WERI-Rb-1 (cell line): ENCODE results near the gene GLB1L2.

ENCODE experiments used
- DNase-seq: peaks from one replicate; pipeline ENCODE4 v3.0.0-alpha.2; 2020
- H3K27ac ChIP-seq: fragments of 250-450 bp; sonication (Bioruptor Pico); 2 replicates; pipeline ENCODE4 v1.5.1; 2020; ENCODE audit warnings: mild to moderate bottlenecking, moderate library complexity
- H3K27me3 ChIP-seq: fragments of 250-450 bp; sonication (Bioruptor Pico); 2 replicates; pipeline ENCODE4 v1.5.1; 2021; ENCODE audit warnings: mild to moderate bottlenecking, low read depth, moderate library complexity; ENCODE audit not compliant: insufficient read depth, severe bottlenecking
- H3K36me3 ChIP-seq: fragments of 250-450 bp; sonication (Bioruptor Pico); 2 replicates; pipeline ENCODE4 v1.5.1; 2020; ENCODE audit warnings: mild to moderate bottlenecking, moderate library complexity
- H3K4me3 ChIP-seq: 2 replicates; pipeline ENCODE4 v1.5.1; 2011; ENCODE audit warnings: low read depth, mild to moderate bottlenecking, control low read depth, low read length
- H3K9me3 ChIP-seq: fragments of 250-450 bp; sonication (Bioruptor Pico); 2 replicates; pipeline ENCODE4 v1.5.1; 2021; ENCODE audit warnings: mild to moderate bottlenecking, moderate library complexity; ENCODE audit not compliant: severe bottlenecking
- TF ChIP-seq, protein P1 (sequence below): IDR thresholded peaks from 2 replicates; pipeline ENCODE4 v1.5.1; 2011; ENCODE audit warnings: low read depth, mild to moderate bottlenecking, control low read depth, inconsistent platforms, low read length

The GLB1L2 gene

DNA sequence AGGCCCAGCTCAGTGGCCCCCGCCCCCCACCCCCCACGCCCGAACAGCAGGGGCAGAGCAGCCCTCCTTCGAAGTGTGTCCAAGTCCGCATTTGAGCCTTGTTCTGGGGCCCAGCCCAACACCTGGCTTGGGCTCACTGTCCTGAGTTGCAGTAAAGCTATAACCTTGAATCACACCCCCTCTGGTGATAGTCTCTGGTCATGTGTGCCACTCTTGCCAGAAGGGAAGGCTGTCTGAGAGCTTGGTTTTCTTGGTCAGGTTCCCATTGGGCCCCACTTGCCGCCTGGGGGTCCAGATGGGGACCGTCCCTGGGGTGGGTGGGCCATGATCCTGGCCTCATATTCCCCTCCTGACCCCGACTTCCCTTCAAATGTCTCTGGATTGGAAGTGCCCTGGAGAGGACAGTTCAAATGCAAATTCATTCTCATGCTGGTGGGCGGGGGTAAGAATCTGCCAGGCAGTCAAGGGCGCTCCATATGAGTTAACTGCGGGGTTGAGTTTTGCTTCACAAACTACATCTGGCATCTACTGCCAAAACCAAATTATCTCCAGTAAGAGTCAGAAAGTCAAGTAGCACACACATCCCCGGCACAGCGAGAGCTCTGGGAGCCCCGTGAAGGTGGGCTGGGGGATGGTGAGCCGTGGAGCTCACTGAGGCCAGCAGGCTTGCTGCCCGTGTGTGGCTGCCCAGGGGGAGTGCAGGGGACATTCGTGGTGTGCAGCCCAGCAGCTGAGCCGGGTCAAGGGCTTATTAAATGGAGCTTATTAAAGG, 44.5 kb downstream of the GLB1L2 start:
- H3K36me3 ChIP-seq = peaks cover 19% of the 10 kb centered on the region
- TF ChIP-seq, protein P1, sequence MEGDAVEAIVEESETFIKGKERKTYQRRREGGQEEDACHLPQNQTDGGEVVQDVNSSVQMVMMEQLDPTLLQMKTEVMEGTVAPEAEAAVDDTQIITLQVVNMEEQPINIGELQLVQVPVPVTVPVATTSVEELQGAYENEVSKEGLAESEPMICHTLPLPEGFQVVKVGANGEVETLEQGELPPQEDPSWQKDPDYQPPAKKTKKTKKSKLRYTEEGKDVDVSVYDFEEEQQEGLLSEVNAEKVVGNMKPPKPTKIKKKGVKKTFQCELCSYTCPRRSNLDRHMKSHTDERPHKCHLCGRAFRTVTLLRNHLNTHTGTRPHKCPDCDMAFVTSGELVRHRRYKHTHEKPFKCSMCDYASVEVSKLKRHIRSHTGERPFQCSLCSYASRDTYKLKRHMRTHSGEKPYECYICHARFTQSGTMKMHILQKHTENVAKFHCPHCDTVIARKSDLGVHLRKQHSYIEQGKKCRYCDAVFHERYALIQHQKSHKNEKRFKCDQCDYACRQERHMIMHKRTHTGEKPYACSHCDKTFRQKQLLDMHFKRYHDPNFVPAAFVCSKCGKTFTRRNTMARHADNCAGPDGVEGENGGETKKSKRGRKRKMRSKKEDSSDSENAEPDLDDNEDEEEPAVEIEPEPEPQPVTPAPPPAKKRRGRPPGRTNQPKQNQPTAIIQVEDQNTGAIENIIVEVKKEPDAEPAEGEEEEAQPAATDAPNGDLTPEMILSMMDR = no peak
- no peak overlapping the region for H3K27ac ChIP-seq
- no peaks in the 10 kb centered on the region for H3K9me3 ChIP-seq
- DNase-seq = no peak
- H3K27me3 ChIP-seq = no peaks in the 10 kb centered on the region
- H3K4me3 ChIP-seq = no peak overlapping the region

DNA sequence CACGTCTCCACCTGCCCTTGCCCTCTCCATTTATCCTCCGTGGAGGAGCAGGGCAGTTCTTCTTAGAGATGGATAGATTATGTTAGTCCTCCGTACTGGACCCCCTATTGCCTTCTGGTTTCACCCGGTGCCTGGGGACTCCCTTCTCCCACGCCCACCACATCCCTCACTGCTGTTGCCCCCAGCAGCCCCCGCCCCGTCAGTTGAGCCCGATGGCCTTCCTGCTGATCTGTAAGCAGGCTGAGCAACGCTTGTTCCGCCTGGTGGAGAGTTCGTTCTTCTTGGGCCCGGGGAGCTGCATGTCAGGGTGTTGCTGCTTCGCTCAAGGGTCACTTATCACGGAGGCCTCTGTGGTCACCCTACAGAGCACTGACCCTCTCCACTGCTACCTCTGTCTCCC, 46.1 kb downstream of the GLB1L2 start:
- H3K9me3 ChIP-seq = no peaks in the 10 kb centered on the region
- TF ChIP-seq, protein P1 = no peak
- no peak overlapping the region for H3K27ac ChIP-seq
- no peak for DNase-seq
- no peak overlapping the region for H3K4me3 ChIP-seq
- H3K36me3 ChIP-seq = peaks cover 6% of the 10 kb centered on the region; the same call in 1 of the 2 replicates
- no peaks in the 10 kb centered on the region for H3K27me3 ChIP-seq

DNA sequence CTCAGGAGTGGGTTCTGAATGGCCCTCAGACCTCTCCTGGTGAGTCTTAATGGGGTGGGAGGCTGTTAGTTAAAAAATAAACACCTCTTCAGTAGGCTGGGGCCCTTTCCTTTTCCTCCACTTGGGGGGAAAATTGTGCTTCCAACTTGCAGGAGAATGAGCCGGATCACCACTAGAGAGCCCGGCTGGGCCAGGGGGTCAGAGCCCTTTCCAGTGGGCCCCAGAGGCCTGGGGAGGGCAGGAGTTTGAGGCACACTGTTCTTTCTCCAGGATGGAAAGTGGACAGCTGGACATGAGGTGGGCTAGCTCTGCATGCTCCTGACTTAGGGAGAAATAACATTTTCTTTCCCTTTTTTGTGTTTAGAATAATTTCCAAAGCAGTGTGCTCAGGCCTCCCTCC, 47.5 kb downstream of the GLB1L2 start:
- no peak for DNase-seq
- TF ChIP-seq, protein P1 = no peak
- H3K9me3 ChIP-seq = no peaks in the 10 kb centered on the region
- no peak overlapping the region for H3K4me3 ChIP-seq
- H3K36me3 ChIP-seq = peaks cover 4% of the 10 kb centered on the region; the same call in 1 of the 2 replicates
- no peak overlapping the region for H3K27ac ChIP-seq
- no peaks in the 10 kb centered on the region for H3K27me3 ChIP-seq

DNA sequence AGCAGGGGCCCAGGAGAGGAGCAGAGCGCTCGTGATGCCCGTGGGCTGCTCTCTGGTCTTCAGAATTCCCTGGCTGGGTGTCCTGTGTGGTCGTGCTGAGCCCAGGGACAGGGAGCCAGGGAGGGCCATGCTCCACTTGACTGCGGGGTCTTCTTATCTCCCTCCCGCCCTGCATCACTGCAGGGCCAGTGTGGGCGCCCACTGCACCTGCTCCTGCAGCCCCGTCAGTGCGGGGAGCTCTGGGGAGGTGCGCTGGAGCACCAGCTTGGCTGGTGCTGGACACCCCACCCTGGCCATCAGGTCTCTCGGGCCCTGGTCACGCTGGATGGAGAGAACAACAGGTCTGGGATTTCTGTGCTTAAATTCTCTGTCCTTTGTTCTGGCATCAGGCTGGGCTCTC, 48.4 kb downstream of the GLB1L2 start:
- no peaks in the 10 kb centered on the region for H3K27me3 ChIP-seq
- no peaks in the 10 kb centered on the region for H3K9me3 ChIP-seq
- H3K36me3 ChIP-seq = peaks cover 2% of the 10 kb centered on the region; the same call in 1 of the 2 replicates
- no peak overlapping the region for H3K4me3 ChIP-seq
- TF ChIP-seq, protein P1 = no peak
- no peak for DNase-seq
- no peak overlapping the region for H3K27ac ChIP-seq

DNA sequence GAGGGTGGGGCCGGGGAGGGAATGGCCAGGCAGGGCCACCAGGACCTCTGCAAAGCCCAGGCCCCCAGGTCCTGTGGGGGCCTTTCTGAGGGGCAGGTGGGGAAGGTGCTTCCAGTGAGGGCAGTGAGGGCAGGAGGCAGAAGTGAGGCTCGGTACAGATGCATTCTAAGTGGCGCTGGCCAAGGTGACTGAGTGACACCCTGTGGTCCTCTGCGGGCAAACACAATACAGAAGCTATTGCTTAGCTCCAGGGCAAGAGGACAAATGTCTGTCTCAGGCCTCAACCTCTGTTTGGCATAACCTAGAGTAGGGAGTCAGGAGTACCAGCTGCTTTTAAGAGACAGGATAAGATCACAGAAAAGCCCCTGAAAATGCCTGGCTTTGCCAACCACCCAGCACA, 49.0 kb downstream of the GLB1L2 start:
- Histone ChIP-seq H3K36me3 (no peaks in the 10 kb centered on the region; the same call in 1 of the 2 replicates), H3K9me3 (no peaks in the 10 kb centered on the region), H3K27ac (no peak overlapping the region), H3K4me3 (no peak overlapping the region), H3K27me3 (no peaks in the 10 kb centered on the region)
- TF ChIP-seq, protein P1 = no peak
- DNase-seq = no peak

DNA sequence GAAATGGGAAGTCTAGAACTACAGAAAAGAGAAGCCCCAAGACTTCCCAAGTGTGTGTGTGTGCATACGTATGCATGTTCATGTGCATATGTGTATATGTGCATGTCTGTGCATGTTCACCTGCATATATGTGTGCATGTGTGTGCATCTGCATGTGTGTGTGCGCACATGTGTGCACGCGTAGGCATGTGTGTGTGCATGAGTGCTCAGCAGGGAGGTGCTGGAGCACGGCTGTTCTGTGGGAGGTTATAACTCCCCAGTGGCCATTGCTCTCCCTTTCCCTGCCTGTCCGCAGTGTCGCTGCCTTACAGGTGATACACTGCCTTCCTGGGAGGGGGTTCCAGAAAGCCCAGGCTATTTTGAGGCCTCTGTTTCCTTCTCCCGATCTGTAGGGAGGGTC, 50.5 kb downstream of the GLB1L2 start:
- Histone ChIP-seq H3K9me3 (no peaks in the 10 kb centered on the region), H3K27me3 (no peaks in the 10 kb centered on the region), H3K36me3 (no peaks in the 10 kb centered on the region; the same call in 1 of the 2 replicates), H3K4me3 (no peak overlapping the region), H3K27ac (no peak overlapping the region)
- no peak for DNase-seq
- TF ChIP-seq, protein P1 = no peak
